Right cardiac atrium (tissue), 5 donors: ENCODE results near the gene ARRDC5. TPM values are rescaled to one million over a fixed set of nuclear protein-coding genes. Genes with fewer than 3 reads are reported as not detected.
"Not testable (repeated sequence)": the region's sequence is repeated elsewhere in the genome, so short reads cannot be mapped to it uniquely, and the experiment has no call there.

Experiments
- ATAC-seq, 2 donors: fragments of 200-7000 bp; cut with Tn5 transposase; one replicate each; pipeline versions ENCODE4 v1.8.0 to v1.9.1; 2020; ENCODE audit warnings: moderate library complexity in 2 of 2, mild to moderate bottlenecking in 1 of 2
- DNase-seq, 3 donors: peaks; one replicate each; pipeline ENCODE4 v3.0.0-alpha.2; 2020
- H3K27ac ChIP-seq: one replicate; pipeline ENCODE4 v1.5.1; 2013; ENCODE audit warnings: mild to moderate bottlenecking, low read length, control low read depth, moderate library complexity
- H3K27me3 ChIP-seq: one replicate; pipeline ENCODE4 v1.6.1; 2013; ENCODE audit not compliant: control insufficient read depth, insufficient read depth
- H3K4me1 ChIP-seq: one replicate; pipeline ENCODE4 v1.6.1; 2013; ENCODE audit warnings: low read length; ENCODE audit not compliant: control insufficient read depth, insufficient read depth
- H3K4me3 ChIP-seq: one replicate; pipeline ENCODE4 v1.5.1; 2013; ENCODE audit warnings: low read length, control low read depth
- H3K9me3 ChIP-seq: one replicate; pipeline ENCODE4 v1.6.1; 2013; ENCODE audit warnings: low read length; ENCODE audit not compliant: control insufficient read depth
- WGBS: extraction: QIAGEN DNeasy Blood & Tissue Kit; methylation state at CpG from one replicate; pipeline ENCODE4 v1.1.7; 2013; 5-methylcytosine and 5-hydroxymethylcytosine counted together
- intact Hi-C, 4 donors: fragments of 100-400 bp; cut with DNase I; formaldehyde crosslinking; loops; one replicate each; pipeline versions ENCODE4 v1.11.0 to v1.14.0; 2022 to 2023
- polyA plus RNA-seq: library from polyadenylated mRNA; stranded (reverse); fragments of 200-250 nt; gene quantifications from one replicate; pipeline ENCODE4 v1.2.3, GENCODE V29; 2013
- total RNA-seq, 4 donors: library from RNA; stranded (reverse); fragmentation: NEBNext Ultra II Directional; extraction: Animal tissue kit (Norgen Biotek cat#: 25700); gene quantifications; one replicate each; pipeline ENCODE4 v1.2.1, GENCODE V29; 2021
- donor health status: healthy with polysubstance abuse.
- donor health status: DM: no; HTN: yes; CAD: no.
- donor health status: DM: no; HTN: no; CAD: no.
- donor health status: DM: no; HTN: yes; CAD: no; lungs with severe emphysema.
- donor health status: DM: yes; HTN: yes; CAD: no.

Gene ARRDC5
- total and polyA plus RNA-seq, 5 donors = 0.07 to 0.15 TPM; not detected in 3

DNA sequence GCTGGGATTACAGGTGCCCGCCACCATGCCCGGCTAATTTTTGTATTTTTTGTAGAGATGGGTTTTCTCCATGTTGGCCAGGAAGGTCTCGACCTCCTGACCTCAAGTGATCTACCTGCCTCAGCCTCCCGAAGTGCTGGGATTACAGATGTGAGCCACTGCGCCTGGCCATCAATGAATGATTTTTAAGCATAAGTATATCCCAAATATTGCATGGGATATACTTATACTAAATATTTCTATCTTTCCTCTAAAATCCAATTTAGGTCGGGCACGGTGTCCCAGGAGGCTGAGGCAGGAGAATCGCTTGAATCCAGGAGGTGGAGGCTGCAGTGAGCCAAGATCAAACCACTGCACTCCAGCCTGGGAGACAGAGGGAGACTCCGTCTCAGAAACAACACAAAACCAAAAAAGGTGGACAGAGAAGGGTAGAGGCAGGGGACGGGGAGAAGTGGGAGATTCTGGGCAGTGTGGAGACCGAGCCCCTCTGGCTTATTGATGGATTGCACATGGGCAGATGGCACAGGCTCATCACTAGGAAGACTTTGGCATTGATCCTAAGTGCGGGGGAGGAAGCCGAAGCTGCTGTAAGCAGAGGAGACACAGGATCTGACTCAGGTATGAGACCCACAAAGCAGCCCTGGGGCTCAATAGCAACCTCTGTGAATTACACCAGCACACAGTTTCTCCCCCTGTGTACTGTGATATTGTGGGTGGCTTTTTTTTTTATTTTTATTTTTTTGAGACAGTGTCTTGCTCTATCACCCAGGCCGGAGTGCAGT, 13.5 kb downstream of the ARRDC5 start:
- intact Hi-C loops = no loop called here
- Histone ChIP-seq H3K4me1 (no peaks in the 10 kb centered on the region), H3K27me3 (no peaks in the 10 kb centered on the region), H3K9me3 (no peaks in the 10 kb centered on the region), H3K4me3 (no peak overlapping the region), H3K27ac (no peak overlapping the region)
- no peak for ATAC-seq
- DNase-seq = no peak
- 84% methylated on average over 14 of the region's 14 CpGs for WGBS

DNA sequence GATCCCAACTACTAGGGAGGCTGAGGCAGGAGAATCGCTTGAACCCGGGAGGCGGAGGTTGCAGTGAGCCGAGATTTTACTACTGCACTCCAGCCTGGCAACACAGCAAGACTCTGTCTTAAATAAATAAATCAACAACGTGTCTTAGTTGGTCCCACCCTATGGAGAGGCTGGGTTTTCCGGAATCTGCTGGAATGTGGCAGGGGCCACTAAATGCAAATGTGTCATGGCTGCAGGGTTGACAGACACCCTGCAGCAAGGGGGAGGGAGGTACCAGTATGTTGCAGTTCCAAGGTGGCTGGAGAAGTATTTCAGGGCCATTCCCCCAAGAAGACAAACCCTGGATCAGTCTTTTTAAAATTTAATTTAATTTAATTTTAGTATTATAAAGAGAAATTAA, 14.9 kb downstream of the ARRDC5 start:
- H3K9me3 ChIP-seq, H3K4me1 ChIP-seq, DNase-seq, intact Hi-C loops, H3K27ac ChIP-seq, H3K27me3 ChIP-seq, ATAC-seq, H3K4me3 ChIP-seq: not testable (repeated sequence)
- 70% methylated on average over 6 of the region's 6 CpGs for WGBS

DNA sequence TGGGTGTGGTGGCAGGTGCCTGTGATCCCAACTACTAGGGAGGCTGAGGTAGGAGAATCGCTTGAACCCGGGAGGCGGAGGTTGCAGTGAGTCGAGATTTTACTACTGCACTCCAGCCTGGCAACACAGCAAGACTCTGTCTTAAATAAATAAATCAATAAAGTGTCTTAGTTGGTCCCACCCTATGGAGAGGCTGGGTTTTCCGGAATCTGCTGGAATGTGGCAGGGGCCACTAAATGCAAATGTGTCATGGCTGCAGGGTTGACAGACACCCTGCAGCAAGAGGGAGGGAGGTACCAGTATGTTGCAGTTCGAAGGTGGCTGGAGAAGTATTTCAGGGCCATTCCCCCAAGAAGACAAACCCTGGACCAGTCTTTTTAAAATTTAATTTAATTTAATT, 17.7 kb downstream of the ARRDC5 start:
- DNase-seq, H3K9me3 ChIP-seq, ATAC-seq, H3K27me3 ChIP-seq, H3K4me3 ChIP-seq, intact Hi-C loops, H3K27ac ChIP-seq, H3K4me1 ChIP-seq: not testable (repeated sequence)
- 85% methylated on average over 4 of the region's 6 CpGs for WGBS

DNA sequence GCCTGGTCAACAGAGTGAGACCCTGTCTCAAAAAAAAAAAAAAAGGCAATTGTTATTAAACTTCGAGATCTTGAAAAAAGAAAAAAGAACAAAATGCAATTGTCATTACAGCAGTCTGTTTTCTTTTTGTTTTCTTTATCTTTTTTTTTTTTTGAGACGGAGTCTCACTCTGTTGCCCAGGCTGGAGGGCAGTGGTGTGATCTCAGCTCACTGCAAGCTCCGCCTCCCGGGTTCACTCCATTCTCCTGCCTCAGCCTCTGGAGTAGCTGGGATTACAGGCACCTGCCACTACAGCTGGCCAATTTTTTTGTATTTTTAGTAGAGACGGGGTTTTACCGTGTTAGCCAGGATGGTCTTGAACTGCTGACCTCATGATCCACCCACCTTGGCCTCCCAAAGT, 19.8 kb downstream of the ARRDC5 start:
- DNase-seq, intact Hi-C loops, H3K4me3 ChIP-seq, H3K27ac ChIP-seq, H3K4me1 ChIP-seq, ATAC-seq, H3K9me3 ChIP-seq, H3K27me3 ChIP-seq: not testable (repeated sequence)
- WGBS = 69% methylated on average over 6 of the region's 6 CpGs

DNA sequence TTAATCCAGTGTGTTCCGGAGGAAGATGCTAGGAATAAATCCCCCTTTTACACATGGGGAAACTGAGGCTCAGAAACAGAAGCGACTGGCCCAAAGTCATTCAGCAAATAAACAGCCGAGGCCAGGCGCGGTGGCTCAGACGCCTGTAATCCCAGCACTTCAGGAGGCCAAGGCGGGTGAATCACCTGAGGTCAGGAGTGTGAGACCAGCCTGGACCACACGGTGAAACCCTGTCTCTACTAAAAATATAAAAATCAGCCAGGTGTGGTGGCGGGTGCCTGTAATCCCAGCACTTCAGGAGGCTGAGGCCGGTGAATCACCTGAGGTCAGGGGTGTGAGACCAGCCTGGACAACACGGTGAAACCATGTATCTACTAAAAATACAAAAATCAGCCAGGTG, 23.7 kb downstream of the ARRDC5 start:
- ATAC-seq (no peak), DNase-seq (no peak)
- Histone ChIP-seq H3K4me1 (no peaks in the 10 kb centered on the region), H3K27ac (no peak overlapping the region), H3K4me3 (no peak overlapping the region), H3K9me3 (no peaks in the 10 kb centered on the region), H3K27me3 (no peaks in the 10 kb centered on the region)
- WGBS = 90% methylated on average over 11 of the region's 11 CpGs
- intact Hi-C loops = loop anchor here in 1 of 4 donors (5.0 kb wide), 1 partner anchor 33 kb away; no protein-coding TSS in a partner anchor

DNA sequence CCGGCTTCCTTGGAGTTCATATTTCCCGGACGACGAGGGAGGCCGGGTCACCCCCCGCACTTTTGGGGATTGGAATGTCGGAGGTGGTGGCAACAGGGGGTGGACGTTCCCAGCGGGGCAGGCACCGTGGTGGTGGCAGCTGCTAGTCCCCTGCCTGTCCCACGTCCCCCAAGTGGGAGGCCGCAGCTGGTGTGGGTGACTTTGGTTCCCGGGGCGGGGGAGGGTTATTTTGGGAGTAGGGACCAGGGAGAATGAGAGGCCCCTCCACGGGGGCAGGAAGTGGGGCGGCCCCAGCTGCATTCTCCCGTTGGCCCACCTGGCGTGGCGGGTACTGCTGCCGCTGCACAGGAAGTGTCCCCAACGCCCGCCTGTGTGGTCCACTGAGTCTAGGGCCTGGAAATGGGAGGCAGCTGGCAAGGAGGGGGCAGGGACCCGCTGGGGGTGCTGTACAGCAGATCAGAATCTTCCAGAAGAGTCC, 24.2 kb downstream of the ARRDC5 start:
- no peaks in the 10 kb centered on the region for H3K4me1 ChIP-seq
- no peak overlapping the region for H3K4me3 ChIP-seq
- H3K27ac ChIP-seq = peak overlapping the region; percentile 30
- no peaks in the 10 kb centered on the region for H3K9me3 ChIP-seq
- 35% methylated on average over 23 of the region's 23 CpGs for WGBS
- no peaks in the 10 kb centered on the region for H3K27me3 ChIP-seq
- intact Hi-C loops = loop anchor here in 1 of 4 donors (5.0 kb wide), 1 partner anchor 34 kb away; no protein-coding TSS in a partner anchor
- peak; percentile 56 to 66 for ATAC-seq
- peak in 1 of 3 donors; percentile 61 for DNase-seq

DNA sequence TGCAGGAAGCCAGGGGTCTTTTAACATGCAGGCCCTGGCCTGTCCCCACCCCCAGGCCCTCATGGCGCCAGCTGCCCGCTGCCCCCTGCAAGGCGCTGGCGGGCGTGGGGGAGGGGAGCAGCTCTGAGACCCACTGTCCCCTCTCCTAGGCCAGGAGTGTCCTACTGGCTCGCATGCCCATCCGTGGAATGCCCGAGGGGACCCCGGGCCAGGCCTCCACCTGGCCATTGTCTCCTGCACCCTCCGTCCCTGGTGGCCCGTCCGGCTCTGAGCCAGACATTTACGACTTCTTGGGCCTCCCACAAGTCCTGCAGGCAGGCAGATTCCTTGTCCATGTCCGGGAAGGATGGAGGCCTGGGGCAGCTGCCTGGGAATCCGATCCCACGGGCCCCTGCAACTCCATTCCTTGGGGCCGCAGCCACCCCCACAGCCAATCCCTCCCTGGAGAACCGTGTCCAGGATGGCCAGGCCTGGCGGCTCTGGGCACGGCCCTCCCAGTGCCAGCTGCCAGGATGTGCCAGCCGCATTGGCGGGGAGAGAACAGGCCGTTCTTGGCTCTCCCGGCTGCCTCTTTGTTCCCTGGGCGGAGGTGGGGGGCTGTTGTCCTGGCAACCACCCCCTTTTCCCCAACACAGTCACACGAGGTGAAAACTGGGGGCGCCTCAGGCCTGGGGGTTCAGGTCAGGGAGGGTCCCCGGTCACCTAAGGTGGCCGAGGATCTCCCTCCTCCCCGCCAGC, 24.8 kb downstream of the ARRDC5 start:
- no peaks in the 10 kb centered on the region for H3K4me1 ChIP-seq
- H3K9me3 ChIP-seq = no peaks in the 10 kb centered on the region
- H3K27me3 ChIP-seq = no peaks in the 10 kb centered on the region
- peak; percentile 31 to 72 (median 62) for DNase-seq
- intact Hi-C loops = loop anchor here in 1 of 4 donors (5.0 kb wide), 1 partner anchor 34 kb away; no protein-coding TSS in a partner anchor
- no peak overlapping the region for H3K4me3 ChIP-seq
- peak; percentile 76 to 87 for ATAC-seq
- peak overlapping the region; percentile 30 for H3K27ac ChIP-seq
- 51% methylated on average over 30 of the region's 30 CpGs for WGBS

DNA sequence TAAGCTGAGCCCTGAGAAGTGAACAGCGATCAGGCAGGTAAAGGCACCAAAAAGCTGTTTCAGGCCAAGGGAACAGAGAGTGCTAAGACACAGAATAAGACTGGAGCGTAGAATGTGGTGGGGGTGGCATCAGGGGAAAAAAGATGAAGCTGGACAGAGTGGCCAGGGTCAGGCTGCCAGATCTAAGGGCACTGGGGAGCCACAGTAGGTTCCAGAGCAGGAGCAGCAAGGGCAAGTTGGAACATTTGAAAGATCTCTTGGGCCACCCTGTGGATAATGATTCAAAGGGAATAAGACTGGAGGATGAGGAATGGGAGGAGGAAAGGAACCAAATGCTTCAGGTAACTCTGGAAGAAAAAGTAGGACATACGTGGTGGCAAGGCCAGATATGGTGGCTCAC, 28.8 kb downstream of the ARRDC5 start:
- WGBS = 95% methylated on average over 3 of the region's 3 CpGs
- no peak overlapping the region for H3K27ac ChIP-seq
- ATAC-seq (no peak), DNase-seq (no peak)
- H3K27me3 ChIP-seq = no peaks in the 10 kb centered on the region
- no peak overlapping the region for H3K4me3 ChIP-seq
- intact Hi-C loops = loop anchor here in 3 of 4 donors (2.0 to 5.0 kb wide), 3 partner anchors 38 to 158 kb away; no protein-coding TSS in a partner anchor
- no peaks in the 10 kb centered on the region for H3K9me3 ChIP-seq
- H3K4me1 ChIP-seq = no peaks in the 10 kb centered on the region

DNA sequence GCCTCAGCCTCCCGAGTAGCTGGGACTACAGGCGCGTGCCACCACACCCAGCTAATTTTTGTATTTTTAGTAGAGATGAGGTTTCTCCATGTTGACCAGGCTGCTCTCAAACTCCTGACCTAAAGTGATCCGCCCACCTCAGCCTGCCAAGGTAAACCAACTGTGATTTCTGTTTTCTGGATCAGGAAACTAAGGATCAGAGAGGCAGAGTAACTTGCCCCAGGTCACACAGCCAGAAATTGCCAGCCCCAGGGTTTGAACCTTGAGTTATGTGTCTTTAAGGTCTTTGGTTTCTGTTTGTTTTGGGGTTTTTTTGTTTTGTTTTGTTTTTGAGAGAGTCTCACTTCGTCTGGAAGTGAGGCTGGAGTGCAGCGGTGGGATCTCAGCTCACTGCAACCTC, 31.0 kb downstream of the ARRDC5 start:
- WGBS = 78% methylated on average over 6 of the region's 6 CpGs
- Histone ChIP-seq H3K27me3 (no peaks in the 10 kb centered on the region), H3K27ac (no peak overlapping the region), H3K4me1 (peaks cover 1% of the 10 kb centered on the region), H3K4me3 (no peak overlapping the region), H3K9me3 (no peaks in the 10 kb centered on the region)
- ATAC-seq (no peak), DNase-seq (no peak)
- intact Hi-C loops = loop anchor here in 3 of 4 donors (2.0 to 5.0 kb wide), 3 partner anchors 41 to 161 kb away; no protein-coding TSS in a partner anchor

DNA sequence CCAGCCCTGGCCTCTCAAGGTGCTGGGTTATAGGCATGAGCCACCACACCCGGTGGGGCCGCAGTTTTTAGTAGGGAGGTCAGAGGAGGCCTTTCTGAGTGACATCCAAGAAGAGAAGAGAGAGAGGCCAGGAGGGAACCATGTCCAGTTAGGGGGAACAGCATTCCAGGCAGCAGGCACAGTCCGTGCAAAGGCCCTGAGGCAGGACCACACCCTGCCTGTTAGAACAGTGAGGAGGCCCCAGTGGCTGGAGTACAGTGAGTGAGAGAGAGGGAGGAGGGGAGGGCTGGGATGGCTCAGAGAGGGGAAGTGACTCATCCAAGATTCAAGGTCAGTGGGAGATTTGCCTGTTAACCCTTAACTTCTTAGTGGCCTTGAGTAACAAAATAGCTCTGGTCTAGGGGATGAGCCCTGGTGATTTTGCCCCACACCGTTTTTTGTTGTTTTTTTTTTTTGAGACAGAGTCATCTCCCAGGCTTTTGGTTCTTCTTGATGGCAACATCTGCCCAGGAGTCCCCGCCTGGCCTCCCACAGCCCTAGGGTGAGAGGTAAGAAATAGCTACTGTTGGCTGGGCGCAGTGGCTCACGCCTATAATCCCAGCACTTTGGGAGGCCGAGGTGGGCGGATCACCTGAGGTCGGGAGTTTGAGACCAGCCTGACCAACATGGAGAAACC, 32.5 kb downstream of the ARRDC5 start:
- Histone ChIP-seq H3K27ac (no peak overlapping the region), H3K9me3 (no peaks in the 10 kb centered on the region), H3K27me3 (no peaks in the 10 kb centered on the region), H3K4me3 (no peak overlapping the region), H3K4me1 (peaks cover 4% of the 10 kb centered on the region)
- 76% methylated on average over 10 of the region's 10 CpGs for WGBS
- ATAC-seq (peak; percentile 10 to 30), DNase-seq (peak in 2 of 3 donors; percentile 61 to 67)
- intact Hi-C loops = loop anchor here in 2 of 4 donors (5.0 kb wide), 2 partner anchors 42 to 162 kb away; no protein-coding TSS in a partner anchor
